Measurements from ENCODE around the gene CCN2.

The CCN2 gene

GRCh38 chr6:131900231-131900630 lies 50.9 kb downstream of the CCN2 start:
- ATAC-seq (ENCODE audit: low read depth) (no peak), DNase-seq (ENCODE audit: low spot score) (no peak)
- no peaks in the 10 kb centered on the region for H3K4me1 ChIP-seq (ENCODE audit: insufficient read depth, poor library complexity, severe bottlenecking)
- no peak overlapping the region for H3K4me3 ChIP-seq (ENCODE audit: severe bottlenecking)
- no peaks in the 10 kb centered on the region for H3K9me3 ChIP-seq (ENCODE audit: severe bottlenecking)
- H3K27me3 ChIP-seq (ENCODE audit: insufficient read depth, poor library complexity, severe bottlenecking): no peaks in the 10 kb centered on the region
- no peak overlapping the region for H3K27ac ChIP-seq (ENCODE audit: poor library complexity, severe bottlenecking)
- H3K36me3 ChIP-seq (ENCODE audit: low read depth): no peaks in the 10 kb centered on the region
- TF ChIP-seq CTCF (IDR thresholded peaks at IDR 0.05; ENCODE audit: poor library complexity, severe bottlenecking): no peak

DNA sequence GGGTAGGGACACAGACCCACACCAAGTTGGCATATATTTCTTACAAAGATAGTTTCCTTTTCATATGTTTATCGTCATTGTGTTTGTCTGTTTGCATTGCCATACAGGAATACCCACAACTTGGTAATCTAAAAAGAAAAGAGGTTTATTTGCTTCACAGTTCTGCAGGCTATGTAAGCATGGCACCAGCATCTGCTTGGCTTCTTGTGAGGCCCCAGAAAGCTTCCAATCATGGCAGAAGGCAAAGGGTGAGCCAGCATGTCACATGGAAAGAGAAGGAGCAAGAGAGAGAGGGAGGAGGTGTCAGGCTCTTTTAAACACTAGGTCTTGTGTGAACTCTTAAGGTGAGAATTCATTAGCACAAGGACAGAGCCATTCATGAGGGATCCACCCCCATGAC lies 52.5 kb downstream of the CCN2 start:
- no peak for TF ChIP-seq CTCF (IDR thresholded peaks at IDR 0.05; ENCODE audit: poor library complexity, severe bottlenecking)
- no peak for ATAC-seq (ENCODE audit: low read depth)
- no peak for DNase-seq (ENCODE audit: low spot score)
- Histone ChIP-seq H3K27ac (ENCODE audit: poor library complexity, severe bottlenecking) (no peak overlapping the region), H3K4me1 (ENCODE audit: insufficient read depth, poor library complexity, severe bottlenecking) (no peaks in the 10 kb centered on the region), H3K4me3 (ENCODE audit: severe bottlenecking) (no peak overlapping the region), H3K36me3 (ENCODE audit: low read depth) (no peaks in the 10 kb centered on the region), H3K27me3 (ENCODE audit: insufficient read depth, poor library complexity, severe bottlenecking) (no peaks in the 10 kb centered on the region), H3K9me3 (ENCODE audit: severe bottlenecking) (no peaks in the 10 kb centered on the region)
